Osteoblast (primary cell): ENCODE results near the gene PRDM5. TPM values are rescaled to one million over a fixed set of nuclear protein-coding genes. Genes with fewer than 3 reads are reported as not detected.

Experiments
- DNase-seq: peaks from one replicate; pipeline ENCODE4 v3.0.0; 2011; ENCODE audit warnings: low spot score, mixed read lengths; ENCODE audit not compliant: insufficient read length; ENCODE audit errors: missing footprints
- H2AFZ ChIP-seq: 2 replicates; pipeline ENCODE4 v1.6.0; 2011; ENCODE audit warnings: mild to moderate bottlenecking, low read length
- H3K27ac ChIP-seq: 2 replicates; pipeline ENCODE4 v1.5.1; 2011; ENCODE audit warnings: mild to moderate bottlenecking, low read depth, low read length, moderate library complexity
- H3K27me3 ChIP-seq: 2 replicates; pipeline ENCODE4 v1.6.0; 2012; ENCODE audit warnings: mild to moderate bottlenecking, control low read depth, inconsistent platforms, low read length, moderate library complexity; ENCODE audit not compliant: insufficient read depth
- H3K36me3 ChIP-seq: 2 replicates; pipeline ENCODE4 v1.5.1; 2011; ENCODE audit warnings: mild to moderate bottlenecking, low read length, control low read depth, moderate library complexity; ENCODE audit not compliant: insufficient read depth
- H3K4me1 ChIP-seq: 2 replicates; pipeline ENCODE4 v1.5.1; 2011; ENCODE audit warnings: mild to moderate bottlenecking, low read length, control low read depth, moderate library complexity; ENCODE audit not compliant: insufficient read depth
- H3K4me2 ChIP-seq: 2 replicates; pipeline ENCODE4 v1.6.0; 2011; ENCODE audit warnings: mild to moderate bottlenecking, low read length; ENCODE audit not compliant: insufficient read depth
- H3K4me3 ChIP-seq: fragments of 200-600 bp; sonication (generic); 3 replicates; pipeline ENCODE4 v1.5.1; 2012; ENCODE audit warnings: mild to moderate bottlenecking, low read length, inconsistent platforms; ENCODE audit not compliant: insufficient read depth
- H3K79me2 ChIP-seq: 2 replicates; pipeline ENCODE4 v1.6.0; 2012; ENCODE audit warnings: mild to moderate bottlenecking, low read length, control low read depth, inconsistent platforms; ENCODE audit not compliant: insufficient read depth
- H3K9me3 ChIP-seq: 2 replicates; pipeline ENCODE4 v1.5.1; 2011; ENCODE audit warnings: low read depth, low read length, control low read depth
- H4K20me1 ChIP-seq: 2 replicates; pipeline ENCODE4 v1.6.0; 2012; ENCODE audit warnings: mild to moderate bottlenecking, low read length, control low read depth; ENCODE audit not compliant: insufficient read depth
- total RNA-seq: library from RNA; depleted of rRNA; stranded (reverse); fragments of >200 nt; gene quantifications from 2 replicates; pipeline ENCODE4 v1.2.3, GENCODE V29; 2012
- TF ChIP-seq, protein P1 (sequence below): IDR thresholded peaks from 2 replicates; pipeline ENCODE4 v1.5.1; 2011; ENCODE audit warnings: mild to moderate bottlenecking, low read depth, low read length, moderate library complexity; ENCODE audit errors: extremely low read depth

The PRDM5 gene
- total RNA-seq, 1 donor, result 39.4 TPM

DNA sequence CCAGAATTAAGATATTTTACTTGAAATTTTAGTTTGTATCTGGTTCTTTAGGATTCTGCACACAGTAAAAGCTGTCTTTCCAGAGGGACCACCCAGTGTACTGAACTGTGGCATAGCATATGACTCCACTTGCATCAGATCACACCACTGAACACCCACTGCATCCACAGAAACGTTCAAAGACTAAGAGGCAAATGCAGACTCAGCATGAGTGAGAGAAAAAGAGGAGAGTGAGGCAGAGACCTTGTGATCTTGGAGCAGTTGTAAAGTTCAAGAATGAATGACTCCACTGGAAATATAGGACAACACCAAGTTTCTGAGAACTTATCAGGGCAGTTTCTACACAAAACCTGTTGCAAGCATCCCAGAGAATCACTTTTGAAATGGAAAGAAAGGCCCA is 20.8 kb downstream of the PRDM5 start:
- no peaks in the 10 kb centered on the region for H3K4me1 ChIP-seq
- no peak overlapping the region for H3K27ac ChIP-seq
- no peaks in the 10 kb centered on the region for H3K79me2 ChIP-seq
- H4K20me1 ChIP-seq, result no peaks in the 10 kb centered on the region
- H3K4me2 ChIP-seq, result no peak overlapping the region
- H3K9me3 ChIP-seq, result no peaks in the 10 kb centered on the region
- H3K4me3 ChIP-seq, result no peak overlapping the region
- peaks cover 7% of the 10 kb centered on the region for H3K36me3 ChIP-seq
- no peaks in the 10 kb centered on the region for H3K27me3 ChIP-seq
- H2AFZ ChIP-seq, result no peak overlapping the region
- no peak for DNase-seq
- TF ChIP-seq, protein P1, sequence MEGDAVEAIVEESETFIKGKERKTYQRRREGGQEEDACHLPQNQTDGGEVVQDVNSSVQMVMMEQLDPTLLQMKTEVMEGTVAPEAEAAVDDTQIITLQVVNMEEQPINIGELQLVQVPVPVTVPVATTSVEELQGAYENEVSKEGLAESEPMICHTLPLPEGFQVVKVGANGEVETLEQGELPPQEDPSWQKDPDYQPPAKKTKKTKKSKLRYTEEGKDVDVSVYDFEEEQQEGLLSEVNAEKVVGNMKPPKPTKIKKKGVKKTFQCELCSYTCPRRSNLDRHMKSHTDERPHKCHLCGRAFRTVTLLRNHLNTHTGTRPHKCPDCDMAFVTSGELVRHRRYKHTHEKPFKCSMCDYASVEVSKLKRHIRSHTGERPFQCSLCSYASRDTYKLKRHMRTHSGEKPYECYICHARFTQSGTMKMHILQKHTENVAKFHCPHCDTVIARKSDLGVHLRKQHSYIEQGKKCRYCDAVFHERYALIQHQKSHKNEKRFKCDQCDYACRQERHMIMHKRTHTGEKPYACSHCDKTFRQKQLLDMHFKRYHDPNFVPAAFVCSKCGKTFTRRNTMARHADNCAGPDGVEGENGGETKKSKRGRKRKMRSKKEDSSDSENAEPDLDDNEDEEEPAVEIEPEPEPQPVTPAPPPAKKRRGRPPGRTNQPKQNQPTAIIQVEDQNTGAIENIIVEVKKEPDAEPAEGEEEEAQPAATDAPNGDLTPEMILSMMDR, result no peak

DNA sequence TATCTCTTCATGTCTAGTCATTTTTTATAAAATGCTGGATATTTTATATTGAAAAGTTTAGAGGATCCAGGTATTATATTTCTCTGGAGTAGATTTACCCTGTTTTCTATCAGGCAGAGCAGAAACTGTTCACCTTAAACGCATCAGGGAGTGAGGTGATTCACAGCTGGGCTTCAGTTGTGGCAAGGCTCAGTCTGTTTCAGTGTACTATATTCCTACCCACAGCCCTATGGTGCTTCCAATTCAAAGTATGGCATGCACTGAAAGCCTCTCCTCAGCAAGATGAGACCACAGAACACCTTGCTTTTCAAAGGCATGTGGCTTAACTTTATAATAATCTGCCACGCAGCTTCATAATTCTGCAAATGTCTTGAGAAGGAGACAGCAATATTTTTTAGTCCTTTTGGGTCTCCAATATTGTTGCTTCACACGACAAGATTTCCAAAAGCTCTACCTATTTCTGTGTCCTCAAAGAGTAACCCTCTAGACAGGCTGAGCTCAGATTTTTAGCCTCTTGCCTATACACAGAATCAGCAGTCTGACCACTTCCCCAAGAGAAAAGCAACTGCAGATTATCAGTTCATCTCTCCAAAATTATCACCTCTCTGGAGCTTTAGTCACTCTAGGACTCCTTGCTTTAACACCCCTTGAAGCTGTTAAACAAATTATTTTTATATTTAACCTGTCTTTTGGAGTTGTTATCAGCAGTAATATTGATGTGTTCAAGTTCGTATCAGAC is 24.4 kb downstream of the PRDM5 start:
- TF ChIP-seq, protein P1, result no peak

DNA sequence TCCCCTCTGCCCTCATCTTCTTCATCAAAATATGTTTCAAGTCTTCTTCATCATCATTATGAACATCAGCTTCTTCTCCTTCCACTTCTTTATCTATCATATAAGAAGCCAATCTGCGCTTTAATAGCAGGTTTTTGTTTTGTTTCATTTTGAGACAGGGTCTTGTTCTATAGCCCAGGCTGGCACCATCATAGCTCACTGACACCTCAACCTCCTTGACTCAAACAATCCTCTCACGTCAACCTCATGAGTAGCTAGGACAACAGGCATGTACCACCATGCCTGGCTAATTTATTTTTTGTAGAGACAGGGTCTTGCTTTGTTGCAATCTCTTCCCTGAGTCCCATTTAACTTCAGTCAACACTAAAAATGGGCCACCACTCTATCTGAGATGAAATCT is 27.0 kb downstream of the PRDM5 start:
- no peak overlapping the region for H3K4me3 ChIP-seq
- H3K9me3 ChIP-seq, result no peaks in the 10 kb centered on the region
- H3K4me2 ChIP-seq, result no peak overlapping the region
- H2AFZ ChIP-seq, result no peak overlapping the region
- DNase-seq, result no peak
- H3K27ac ChIP-seq, result no peak overlapping the region
- no peaks in the 10 kb centered on the region for H3K4me1 ChIP-seq
- H3K27me3 ChIP-seq, result no peaks in the 10 kb centered on the region
- H3K36me3 ChIP-seq, result no peaks in the 10 kb centered on the region
- H3K79me2 ChIP-seq, result no peaks in the 10 kb centered on the region
- no peaks in the 10 kb centered on the region for H4K20me1 ChIP-seq
- TF ChIP-seq, protein P1, result no peak

More for the DNA sequence above, 24.4 kb downstream of the PRDM5 start:
- DNase-seq, result no peak
- no peaks in the 10 kb centered on the region for H3K27me3 ChIP-seq
- no peaks in the 10 kb centered on the region for H4K20me1 ChIP-seq
- no peaks in the 10 kb centered on the region for H3K9me3 ChIP-seq
- H3K4me3 ChIP-seq, result no peak overlapping the region
- H3K4me1 ChIP-seq, result no peaks in the 10 kb centered on the region
- H3K36me3 ChIP-seq, result peaks cover 7% of the 10 kb centered on the region
- no peak overlapping the region for H3K4me2 ChIP-seq
- no peak overlapping the region for H2AFZ ChIP-seq
- no peaks in the 10 kb centered on the region for H3K79me2 ChIP-seq
- no peak overlapping the region for H3K27ac ChIP-seq

DNA sequence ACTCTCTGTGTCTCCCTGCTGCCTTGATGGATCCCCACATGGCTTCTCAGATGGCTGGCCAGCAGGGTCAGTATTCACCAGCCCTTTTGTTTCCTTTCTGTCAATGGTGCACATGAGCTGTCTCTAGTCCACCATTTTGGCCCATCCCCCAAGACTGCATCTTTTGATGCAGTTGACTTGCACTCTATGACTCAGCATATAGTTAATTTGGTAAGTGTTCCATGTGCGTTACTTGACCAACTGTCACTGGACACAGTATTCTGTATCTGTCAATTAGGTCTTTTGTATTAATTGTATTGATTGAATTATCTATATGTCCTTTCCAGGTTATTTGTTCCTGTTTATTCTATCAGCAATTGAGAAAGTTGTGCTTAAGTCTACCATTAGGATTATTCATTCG is 29.2 kb downstream of the PRDM5 start:
- H3K9me3 ChIP-seq, result no peaks in the 10 kb centered on the region
- no peaks in the 10 kb centered on the region for H3K4me1 ChIP-seq
- TF ChIP-seq, protein P1, result no peak
- H3K4me3 ChIP-seq, result no peak overlapping the region
- H4K20me1 ChIP-seq, result no peaks in the 10 kb centered on the region
- no peak overlapping the region for H3K4me2 ChIP-seq
- H3K27me3 ChIP-seq, result no peaks in the 10 kb centered on the region
- no peak for DNase-seq
- no peaks in the 10 kb centered on the region for H3K79me2 ChIP-seq
- no peak overlapping the region for H2AFZ ChIP-seq
- no peaks in the 10 kb centered on the region for H3K36me3 ChIP-seq
- H3K27ac ChIP-seq, result no peak overlapping the region
